CD4-positive, alpha-beta T cell treated with Interleukin-12 subunit alpha and Interleukin-12 subunit beta, for 1 hour (primary cell): ENCODE data around the gene ADI1.
"Not testable (repeated sequence)": the region's sequence is repeated elsewhere in the genome, so short reads cannot be mapped to it uniquely, and the experiment has no call there.

Source experiments
- DNase-seq: peaks from one replicate; pipeline ENCODE4 v3.0.0-alpha.2; 2020

The ADI1 gene

GRCh38 chr2:3527886-3528785 lies 8.8 kb upstream of the ADI1 start:
- DNase-seq, result no peak

- DNase-seq, result no peak
Measured at GRCh38 chr2:3526871-3527270, 7.5 kb upstream of the ADI1 start.

- DNase-seq, result no peak
Measured at GRCh38 chr2:3523551-3524041, 4.3 kb upstream of the ADI1 start.

- DNase-seq, result no peak
Measured at GRCh38 chr2:3522961-3523421, 3.7 kb upstream of the ADI1 start.

GRCh38 chr2:3520591-3520990 lies 1.3 kb upstream of the ADI1 start:
- no peak for DNase-seq

- DNase-seq, result peak; percentile 99
Measured at GRCh38 chr2:3518496-3519254, 656 bp downstream of the ADI1 start.

- DNase-seq, result no peak
Measured at GRCh38 chr2:3517948-3518495, 1.3 kb downstream of the ADI1 start.

- DNase-seq, result no peak
Measured at GRCh38 chr2:3516831-3517230, 2.5 kb downstream of the ADI1 start.

GRCh38 chr2:3515438-3515837 lies 3.9 kb downstream of the ADI1 start:
- DNase-seq, result not testable (repeated sequence)

- no peak for DNase-seq
Measured at GRCh38 chr2:3513026-3513810, 6.1 kb downstream of the ADI1 start.

- no peak for DNase-seq
Measured at GRCh38 chr2:3512086-3512485, 7.2 kb downstream of the ADI1 start.

- DNase-seq, result no peak
Measured at GRCh38 chr2:3505771-3506170, 13.6 kb downstream of the ADI1 start.

- DNase-seq, result no peak
Measured at GRCh38 chr2:3504741-3505140, 14.6 kb downstream of the ADI1 start.

GRCh38 chr2:3503483-3503882 lies 15.8 kb downstream of the ADI1 start:
- no peak for DNase-seq

- no peak for DNase-seq
Measured at GRCh38 chr2:3503046-3503445, 16.3 kb downstream of the ADI1 start.

- DNase-seq, result no peak
Measured at GRCh38 chr2:3500326-3500899, 18.9 kb downstream of the ADI1 start.

GRCh38 chr2:3498783-3499394 lies 20.4 kb downstream of the ADI1 start:
- no peak for DNase-seq

GRCh38 chr2:3496708-3497080 lies 22.6 kb downstream of the ADI1 start:
- not testable (repeated sequence) for DNase-seq

GRCh38 chr2:3494984-3495666 lies 24.2 kb downstream of the ADI1 start:
- DNase-seq, result no peak

GRCh38 chr2:3493615-3494007 lies 25.7 kb downstream of the ADI1 start:
- DNase-seq, result no peak

- no peak for DNase-seq
Measured at GRCh38 chr2:3492951-3493614, 26.2 kb downstream of the ADI1 start.
